Activated CD4-positive, CD25-positive, alpha-beta regulatory T cell (primary cell): ENCODE data around the gene LZTR1.
"Not testable (repeated sequence)": the region's sequence is repeated elsewhere in the genome, so short reads cannot be mapped to it uniquely, and the experiment has no call there.

Source experiments
- DNase-seq, 4 experiments: peaks; one replicate each; lab custom pipeline; 2025; lab: John Stamatoyannopoulos, UW

Gene LZTR1

GRCh38 chr22:20965888-20966855, 15.9 kb upstream of the LZTR1 start:
- DNase-seq, result no peak

- DNase-seq, result no peak
Observed at GRCh38 chr22:20966883-20967696, 15.0 kb upstream of the LZTR1 start, which contains the start of gene AIFM3. AIFM3 (plus strand) TSS chr22:20967255; CDS start chr22:20967945, 690 bp downstream.

DNA sequence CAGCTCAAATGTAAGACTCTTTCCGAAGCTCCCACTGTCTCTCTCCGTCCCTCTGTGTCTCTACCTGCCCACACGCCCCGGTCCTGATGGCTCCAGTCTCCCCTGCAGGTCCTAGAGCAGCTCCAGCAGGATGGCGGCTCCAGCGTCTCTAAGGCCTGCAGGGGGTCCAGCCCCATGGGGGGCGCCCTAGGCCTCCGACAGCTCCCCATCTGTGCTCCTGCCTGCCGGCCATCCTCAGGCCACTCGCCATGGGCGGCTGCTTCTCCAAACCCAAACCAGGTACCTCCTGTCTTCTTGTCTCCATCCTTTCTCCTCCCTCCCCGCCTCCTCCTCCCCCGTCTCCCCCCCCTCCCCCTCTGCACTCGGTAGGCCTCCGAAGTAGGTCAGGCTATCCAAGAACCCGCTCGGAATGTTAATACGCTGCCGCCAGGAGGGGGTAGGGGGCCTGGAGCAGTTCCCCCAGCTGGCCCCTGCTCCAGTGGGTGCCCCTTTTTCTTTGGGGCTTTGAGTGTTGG, 14.3 kb upstream of the LZTR1 start:
- DNase-seq, result no peak

GRCh38 chr22:20968281-20968977, 13.7 kb upstream of the LZTR1 start:
- no peak for DNase-seq

- DNase-seq, result no peak
Observed at GRCh38 chr22:20970939-20971657, 11.0 kb upstream of the LZTR1 start.

DNA sequence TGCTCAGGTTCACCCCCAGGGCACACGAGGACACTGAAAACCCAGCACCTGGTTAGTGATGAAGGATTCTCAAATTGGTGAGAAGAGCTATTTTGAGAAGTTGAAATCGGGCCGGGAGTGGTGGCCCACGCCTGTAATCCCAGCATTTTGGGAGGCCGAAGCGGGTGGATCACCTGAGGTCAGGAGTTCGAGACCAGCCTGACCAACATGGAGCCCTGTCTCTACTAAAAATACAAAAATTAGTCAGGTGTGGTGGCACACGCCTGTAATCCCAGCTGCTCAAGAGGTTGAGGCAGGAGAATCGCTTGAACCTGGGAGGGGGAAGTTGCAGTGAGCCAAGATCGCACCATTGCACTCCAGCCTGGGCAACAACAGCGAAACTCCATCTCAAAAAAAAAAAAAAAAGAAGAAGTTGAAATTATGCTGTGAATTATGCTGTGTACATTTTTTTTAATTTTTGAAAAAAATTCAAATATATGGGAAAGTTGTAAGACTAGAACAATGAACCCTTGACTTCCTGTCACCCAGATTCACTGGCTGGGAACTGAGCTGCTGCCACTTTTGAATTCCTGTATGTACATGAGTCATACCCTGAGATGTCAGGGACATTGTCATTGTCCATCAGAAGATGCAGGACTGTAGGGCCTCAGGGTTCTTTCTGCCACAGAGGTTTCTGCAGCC, 9.9 kb upstream of the LZTR1 start:
- DNase-seq, result not testable (repeated sequence)

DNA sequence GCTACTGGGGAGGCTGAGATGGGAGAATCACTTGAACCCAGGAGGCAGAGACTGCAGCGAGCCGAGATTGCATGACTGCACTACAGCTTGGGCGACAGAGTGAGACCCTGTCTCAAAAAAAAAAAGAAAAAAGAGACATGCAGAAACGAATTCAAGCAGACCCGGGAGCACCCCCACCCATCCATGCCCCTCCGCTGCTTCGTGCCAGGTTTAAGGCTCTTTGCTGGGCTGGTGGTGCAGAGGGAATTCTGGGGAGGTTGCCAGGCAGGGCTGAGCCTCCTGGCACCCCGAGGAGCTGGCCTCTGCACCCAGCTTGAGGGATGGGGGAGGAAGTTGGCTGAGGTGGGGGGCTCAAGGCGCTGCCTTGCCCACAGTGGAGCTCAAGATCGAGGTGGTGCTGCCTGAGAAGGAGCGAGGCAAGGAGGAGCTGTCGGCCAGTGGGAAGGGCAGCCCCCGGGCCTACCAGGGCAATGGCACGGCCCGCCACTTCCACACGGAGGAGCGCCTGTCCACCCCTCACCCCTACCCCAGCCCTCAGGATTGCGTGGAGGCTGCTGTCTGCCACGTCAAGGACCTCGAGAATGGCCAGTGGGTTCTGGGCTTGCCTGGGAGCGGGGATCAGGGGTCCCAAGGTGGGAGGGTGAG, 9.0 kb upstream of the LZTR1 start:
- no peak for DNase-seq

GRCh38 chr22:20973634-20974286, 8.3 kb upstream of the LZTR1 start:
- DNase-seq, result no peak

DNA sequence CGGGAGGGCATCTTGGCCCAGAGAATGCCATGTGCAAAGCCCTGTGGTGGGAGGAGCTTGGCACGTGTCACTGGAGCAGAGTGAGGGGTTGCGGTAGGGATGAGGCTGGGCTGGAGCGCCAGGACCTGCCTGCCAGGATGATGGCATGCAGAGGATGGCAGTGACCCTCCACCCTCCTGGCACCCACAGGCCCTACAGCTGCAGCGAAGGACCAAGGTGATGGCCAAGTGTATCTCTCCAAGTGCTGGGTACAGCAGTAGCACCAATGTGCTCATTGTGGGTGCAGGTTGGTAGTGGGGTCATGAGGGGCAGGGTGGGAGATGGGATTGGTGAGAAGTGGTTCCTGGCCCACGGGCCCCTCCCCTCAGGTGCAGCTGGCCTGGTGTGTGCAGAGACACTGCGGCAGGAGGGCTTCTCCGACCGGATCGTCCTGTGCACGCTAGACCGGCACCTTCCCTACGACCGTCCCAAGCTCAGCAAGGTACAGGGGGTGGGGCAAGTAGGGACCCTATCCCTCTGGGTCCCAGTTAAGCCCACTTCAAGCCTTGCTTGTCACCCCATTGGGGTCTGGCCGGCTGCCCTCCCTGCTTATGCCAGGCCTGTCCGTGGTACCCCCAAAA, 7.7 kb upstream of the LZTR1 start:
- DNase-seq, result no peak

DNA sequence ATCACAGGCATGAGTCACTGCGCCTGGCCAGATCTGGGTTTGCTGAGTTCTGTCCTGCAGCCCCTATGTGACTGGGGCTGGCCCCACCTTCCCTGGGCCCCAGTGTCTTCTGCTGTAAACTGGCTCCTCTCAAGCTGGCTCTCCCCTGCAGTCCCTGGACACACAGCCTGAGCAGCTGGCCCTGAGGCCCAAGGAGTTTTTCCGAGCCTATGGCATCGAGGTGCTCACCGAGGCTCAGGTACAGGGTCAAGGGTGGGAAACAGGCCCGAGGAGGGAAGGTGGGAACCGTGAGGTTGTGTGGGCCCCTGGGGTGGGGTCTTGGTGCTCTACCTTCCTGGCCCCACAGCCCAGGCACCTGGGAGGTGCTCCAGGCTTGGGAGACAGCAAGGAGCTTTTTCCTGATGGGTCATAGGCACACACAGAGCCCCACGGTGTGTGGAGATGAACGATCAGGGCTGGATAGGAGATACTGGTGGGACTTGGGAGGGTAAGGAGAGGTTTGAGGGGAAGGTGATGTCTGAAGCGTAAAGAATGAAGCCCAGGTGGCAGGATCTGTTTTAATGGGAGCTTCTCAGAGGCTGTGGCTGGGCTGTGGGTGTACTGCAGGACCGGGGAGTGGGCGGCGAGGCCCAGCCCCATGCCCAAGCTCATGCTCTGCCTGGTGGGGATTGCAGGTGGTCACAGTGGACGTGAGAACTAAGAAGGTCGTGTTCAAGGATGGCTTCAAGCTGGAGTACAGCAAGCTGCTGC, 6.4 kb upstream of the LZTR1 start:
- no peak for DNase-seq

GRCh38 chr22:20976291-20976877, 5.7 kb upstream of the LZTR1 start:
- DNase-seq, result no peak

- no peak for DNase-seq
Observed at GRCh38 chr22:20977019-20977418, 5.1 kb upstream of the LZTR1 start.

- DNase-seq, result no peak
Observed at GRCh38 chr22:20977516-20978170, 4.5 kb upstream of the LZTR1 start.

- no peak for DNase-seq
Observed at GRCh38 chr22:20978419-20978818, 3.7 kb upstream of the LZTR1 start.

- DNase-seq, result peak in 3 of 4 experiments; percentile 18 to 46 (median 31)
Observed at GRCh38 chr22:20979243-20979809, 2.8 kb upstream of the LZTR1 start.

DNA sequence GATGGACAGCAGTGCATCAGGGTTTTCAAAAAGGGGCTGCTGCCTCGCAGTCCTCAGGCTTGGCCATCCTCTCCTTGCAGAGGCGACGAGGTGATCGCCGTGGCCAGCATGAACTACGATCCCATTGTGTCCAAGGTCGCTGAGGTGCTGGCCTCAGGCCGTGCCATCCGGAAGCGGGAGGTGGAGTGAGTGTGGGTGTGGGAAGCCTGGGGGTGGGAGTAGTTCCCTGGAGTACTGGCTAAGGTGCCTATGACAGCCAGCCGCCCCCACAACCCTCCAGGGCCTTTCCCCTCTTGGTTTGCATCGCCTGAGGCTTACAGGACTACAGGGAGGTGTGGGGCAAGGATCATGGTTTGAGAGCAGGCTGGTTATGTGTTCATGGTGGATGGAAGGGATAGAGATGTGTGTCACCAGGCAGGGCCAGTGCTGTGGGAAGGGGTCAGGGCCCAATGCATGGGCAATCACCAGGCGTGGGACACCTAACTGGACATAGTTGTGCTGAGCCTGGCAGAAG, 2.1 kb upstream of the LZTR1 start:
- DNase-seq, result no peak

DNA sequence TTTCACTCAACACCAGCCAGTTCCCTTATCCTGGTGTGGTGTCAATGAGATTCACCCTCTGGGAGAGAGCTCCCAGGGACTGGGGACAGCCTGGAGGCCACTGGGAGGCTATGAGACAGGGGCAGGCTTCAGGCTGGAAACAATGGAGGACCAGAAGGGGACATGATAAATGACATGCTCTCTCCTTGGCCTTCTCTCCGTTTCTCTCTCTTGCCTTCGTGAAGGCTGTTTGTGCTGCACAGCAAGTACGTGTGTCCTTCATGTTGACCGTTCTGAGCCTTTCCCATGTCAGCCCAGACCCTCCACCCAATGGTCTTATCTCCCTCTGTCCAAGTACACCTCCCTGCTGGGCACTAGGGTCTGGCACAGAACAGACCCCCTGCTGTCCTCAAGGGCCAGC, 1.6 kb upstream of the LZTR1 start:
- DNase-seq, result no peak
